HepG2 (cell line): ENCODE data around the gene SLC6A12. TPM values are rescaled to one million over a fixed set of nuclear protein-coding genes. Genes with fewer than 3 reads are reported as not detected.

Experiments used
- ATRX ChIP-seq: sonication (generic); formaldehyde crosslinking; IDR thresholded peaks from 2 replicates; pipeline ENCODE4 v1.4.0; 2020; ENCODE audit warnings: missing genetic modification reagents, borderline replicate concordance
- CREB3 ChIP-seq: sonication (generic); formaldehyde crosslinking; IDR thresholded peaks from 2 replicates; pipeline ENCODE4 v1.5.0; 2020; ENCODE audit warnings: missing genetic modification reagents
- DDIT3 ChIP-seq: sonication (generic); formaldehyde crosslinking; IDR thresholded peaks from 2 replicates; pipeline ENCODE4 v1.4.0; 2020; ENCODE audit warnings: mild to moderate bottlenecking, missing genetic modification reagents
- ESRRA ChIP-seq: sonication (generic); formaldehyde crosslinking; IDR thresholded peaks from 2 replicates; pipeline ENCODE4 v1.5.1; 2020; ENCODE audit warnings: mild to moderate bottlenecking, low read depth, missing genetic modification reagents
- KLF6 ChIP-seq: IDR thresholded peaks from 2 replicates; pipeline ENCODE4 v1.8.0; 2016; ENCODE audit warnings: missing biosample characterization, missing genetic modification reagents
- MEIS2 ChIP-seq: sonication (generic); formaldehyde crosslinking; IDR thresholded peaks from 2 replicates; pipeline ENCODE4 v1.9.0; 2021; ENCODE audit warnings: mild to moderate bottlenecking, missing genetic modification reagents
- MYPOP ChIP-seq: sonication (generic); formaldehyde crosslinking; IDR thresholded peaks from 2 replicates; pipeline ENCODE4 v1.8.1; 2023; ENCODE audit warnings: mild to moderate bottlenecking, moderate library complexity, missing genetic modification reagents
- NFRKB ChIP-seq: fragments of 450-650 bp; IDR thresholded peaks from 2 replicates; pipeline ENCODE4 v1.6.1; 2017
- NFYB ChIP-seq: sonication (generic); formaldehyde crosslinking; IDR thresholded peaks from 2 replicates; pipeline ENCODE4 v1.4.0; 2020; ENCODE audit warnings: missing genetic modification reagents
- NR1H2 ChIP-seq: sonication (generic); formaldehyde crosslinking; IDR thresholded peaks from 2 replicates; pipeline ENCODE4 v1.8.1; 2022; ENCODE audit warnings: low read depth, missing genetic modification reagents, borderline replicate concordance
- PCBP1 ChIP-seq: fragments of 200-400 bp; formaldehyde crosslinking; IDR thresholded peaks from 2 replicates; pipeline ENCODE4 v1.6.1; 2017; ENCODE audit warnings: mild to moderate bottlenecking, low read depth, low read length, borderline replicate concordance
- PHF5A ChIP-seq: IDR thresholded peaks from one replicate; pipeline ENCODE4 v1.6.1; 2018; ENCODE audit warnings: low read depth, missing genetic modification reagents; ENCODE audit not compliant: unreplicated experiment
- SATB2 ChIP-seq: sonication (generic); formaldehyde crosslinking; IDR thresholded peaks from 2 replicates; pipeline ENCODE4 v1.5.0; 2020; ENCODE audit warnings: missing genetic modification reagents
- SETDB1 ChIP-seq: sonication (generic); formaldehyde crosslinking; IDR thresholded peaks from 2 replicates; pipeline ENCODE4 v1.5.1; 2020; ENCODE audit warnings: missing genetic modification reagents, mild to moderate bottlenecking, borderline replicate concordance
- SRF ChIP-seq: IDR thresholded peaks from 2 replicates; pipeline ENCODE4 v1.6.1; 2011; ENCODE audit warnings: mild to moderate bottlenecking, low read depth, low read length, moderate library complexity
- TEAD3 ChIP-seq: optimal IDR thresholded peaks from 2 replicates; pipeline ENCODE3; 2016; ENCODE audit warnings: borderline replicate concordance
- TFDP2 ChIP-seq: sonication (generic); formaldehyde crosslinking; IDR thresholded peaks from 2 replicates; pipeline ENCODE4 v1.4.0; 2020; ENCODE audit warnings: missing genetic modification reagents
- THAP7 ChIP-seq: sonication (generic); formaldehyde crosslinking; IDR thresholded peaks from 2 replicates; pipeline ENCODE4 v1.8.1; 2023; ENCODE audit warnings: mild to moderate bottlenecking, missing genetic modification reagents
- ZBTB21 ChIP-seq: sonication (generic); formaldehyde crosslinking; IDR thresholded peaks from 2 replicates; pipeline ENCODE4 v1.4.0; 2020; ENCODE audit warnings: missing genetic modification reagents
- ZBTB8A ChIP-seq: sonication (generic); formaldehyde crosslinking; IDR thresholded peaks from 2 replicates; pipeline ENCODE4 v1.4.0; 2020; ENCODE audit warnings: mild to moderate bottlenecking, low read depth, missing genetic modification reagents, borderline replicate concordance
- ZNF263 ChIP-seq: sonication (generic); formaldehyde crosslinking; IDR thresholded peaks from 2 replicates; pipeline ENCODE4 v1.4.0; 2020; ENCODE audit warnings: missing genetic modification reagents
- ZNF292 ChIP-seq: sonication (generic); formaldehyde crosslinking; IDR thresholded peaks from 2 replicates; pipeline ENCODE4 v1.8.1; 2022; ENCODE audit warnings: mild to moderate bottlenecking, low read depth, missing genetic modification reagents, borderline replicate concordance
- ZNF556 ChIP-seq: sonication (generic); formaldehyde crosslinking; IDR thresholded peaks from 2 replicates; pipeline ENCODE4 v1.4.0; 2020; ENCODE audit warnings: mild to moderate bottlenecking, missing genetic modification reagents, borderline replicate concordance
- ZNF557 ChIP-seq: sonication (generic); formaldehyde crosslinking; IDR thresholded peaks from 2 replicates; pipeline ENCODE4 v1.4.0; 2020; ENCODE audit warnings: missing genetic modification reagents
- ZNF614 ChIP-seq: IDR thresholded peaks from 2 replicates; pipeline ENCODE4 v1.6.1; 2018; ENCODE audit warnings: missing biosample characterization, missing genetic modification reagents, inconsistent platforms, borderline replicate concordance
- ZNF674 ChIP-seq: sonication (generic); formaldehyde crosslinking; IDR thresholded peaks from 2 replicates; pipeline ENCODE4 v1.5.0; 2020; ENCODE audit warnings: low read depth, mild to moderate bottlenecking, missing genetic modification reagents
- ZNF709 ChIP-seq: sonication (generic); formaldehyde crosslinking; IDR thresholded peaks from 2 replicates; pipeline ENCODE4 v1.5.0; 2020; ENCODE audit warnings: mild to moderate bottlenecking, missing genetic modification reagents
- polyA plus RNA-seq, 8 experiments: library from polyadenylated mRNA; depleted of rRNA in 3 of 8; stranded (reverse) in 7 of 8; unstranded in 1 of 8; fragments of >200 nt; fragmentation: Illumina TruSeq in 4 of 8; extraction: Trizol in 4 of 8; gene quantifications; 2 replicates each; pipeline versions ENCODE4 v1.2.1 to v1.2.3, GENCODE V29; 2011 to 2016; ENCODE audit warnings: low read depth in 4 of 8, missing spikeins in 1 of 8, mixed read lengths in 1 of 8; ENCODE audit not compliant: insufficient read depth in 1 of 8
- total RNA-seq, 5 experiments: library from RNA; depleted of rRNA; stranded (reverse); fragments of >200 nt; fragmentation: Illumina TruSeq; extraction: Trizol; gene quantifications; 2 replicates each; pipeline ENCODE4 v1.2.3, GENCODE V29; 2016; ENCODE audit warnings: low read depth in 1 of 5

SLC6A12 gene
- total and polyA plus RNA-seq, 2 of the 13 experiments (the other 11 are each of a cell fraction or from before 2014, with no cell fraction given) = 3.7 to 18.8 TPM

GRCh38 chr12:210277-211141 lies 3.4 kb downstream of the SLC6A12 start (continued):
- TF ChIP-seq ZNF292 (CRISPR knock-in tag) (peak; percentile 94), NFYB (peak; percentile 70), ATRX (no peak), ESRRA (peak; percentile 97), SETDB1 (CRISPR knock-in tag) (no peak), ZNF709 (peak; percentile 86; the same call in 1 of the 2 replicates), ZBTB8A (peak; percentile 29; the same call in 1 of the 2 replicates), NR1H2 (peak; percentile 77; the same call in 1 of the 2 replicates), ZNF263 (CRISPR knock-in tag) (peak; percentile 82), PCBP1 (no peak), PHF5A (CRISPR knock-in tag) (peak; percentile 96), KLF6 (CRISPR knock-in tag) (peak; percentile 88), THAP7 (CRISPR knock-in tag) (no peak), ZNF614 (CRISPR knock-in tag) (peak; percentile 95), MEIS2 (CRISPR knock-in tag) (peak; percentile 100), ZBTB21 (CRISPR knock-in tag) (peak; percentile 72; the same call in 1 of the 2 replicates), NFRKB (no peak), ZNF556 (CRISPR knock-in tag) (peak; percentile 98), TFDP2 (CRISPR knock-in tag) (peak; percentile 55), CREB3 (no peak), ZNF557 (no peak), ZNF674 (CRISPR knock-in tag) (no peak), TEAD3 (CRISPR knock-in tag) (peak; percentile 86), SATB2 (CRISPR knock-in tag) (0 out of 2 replicates have a peak, but pooled peaks have one; percentile 65), DDIT3 (no peak), SRF (peak; percentile 12; the same call in 1 of the 2 replicates), MYPOP (CRISPR knock-in tag) (peak; percentile 91)
